Prostate gland (tissue), 2 donors: Measurements from ENCODE around the gene ECE1. TPM values are rescaled to one million over a fixed set of nuclear protein-coding genes. Genes with fewer than 3 reads are reported as not detected.

Source experiments
- DNase-seq: peaks from one replicate; pipeline ENCODE4 v3.0.0-alpha.2; 2019; ENCODE audit warnings: low spot score
- H3K27ac ChIP-seq, 2 donors: fragments of 200-600 bp; sonication (generic); 2 replicates each; pipeline ENCODE4 v1.5.1; 2017 to 2019
- H3K27me3 ChIP-seq: fragments of 200-600 bp; sonication (generic); replicated peaks from 2 replicates; pipeline ENCODE4 v1.5.1; 2019; ENCODE audit not compliant: insufficient read depth
- H3K36me3 ChIP-seq, 2 donors: fragments of 200-600 bp; sonication (generic); 1 replicate in 1 of 2; 2 replicates in 1 of 2; pipeline versions ENCODE4 v1.5.1 to v1.8.1; 2017 to 2019
- H3K4me1 ChIP-seq: fragments of 200-600 bp; sonication (generic); replicated peaks from 2 replicates; pipeline ENCODE4 v1.5.1; 2019
- H3K4me3 ChIP-seq, 2 donors: fragments of 200-600 bp; sonication (generic); 2 replicates each; pipeline ENCODE4 v1.5.1; 2017 to 2019
- H3K9me3 ChIP-seq: fragments of 200-600 bp; sonication (generic); 2 replicates; pipeline ENCODE4 v1.5.1; 2017
- POLR2A ChIP-seq: fragments of 450-650 bp; IDR thresholded peaks from one replicate; pipeline ENCODE4 v1.6.1; 2016; ENCODE audit warnings: antibody characterized with exemption, mild to moderate bottlenecking
- POLR2AphosphoS5 ChIP-seq: sonication (generic); formaldehyde crosslinking; IDR thresholded peaks from one replicate; pipeline ENCODE4 v1.6.1; 2017; ENCODE audit warnings: antibody characterized with exemption
- WGBS: methylation state at CpG from one replicate; pipeline ENCODE4 v1.1.5; 2018; 5-methylcytosine and 5-hydroxymethylcytosine counted together
- intact Hi-C: fragments of 100-400 bp; cut with DNase I; formaldehyde crosslinking; loops from one replicate; pipeline ENCODE4 v1.14.2; 2022
- total RNA-seq, 2 donors: library from RNA; depleted of rRNA; stranded (reverse); fragments of >200 nt; gene quantifications; one replicate each; pipeline ENCODE4 v1.1.0, GENCODE V29; 2016
- TF ChIP-seq, protein P1 (sequence below), 4 experiments: fragments of 200-600 bp in 2 of 4; fragments of 450-650 bp in 2 of 4; sonication (generic) in 2 of 4; IDR thresholded peaks; 1 replicate in 3 of 4; 2 replicates in 1 of 4; pipeline ENCODE4 v1.5.1; 2016 to 2019; ENCODE audit warnings: antibody characterized with exemption in 4 of 4, mild to moderate bottlenecking in 2 of 4, moderate library complexity in 2 of 4

The ECE1 gene
- total RNA-seq, 2 donors from 2014 or later: 113 to 146 TPM

DNA sequence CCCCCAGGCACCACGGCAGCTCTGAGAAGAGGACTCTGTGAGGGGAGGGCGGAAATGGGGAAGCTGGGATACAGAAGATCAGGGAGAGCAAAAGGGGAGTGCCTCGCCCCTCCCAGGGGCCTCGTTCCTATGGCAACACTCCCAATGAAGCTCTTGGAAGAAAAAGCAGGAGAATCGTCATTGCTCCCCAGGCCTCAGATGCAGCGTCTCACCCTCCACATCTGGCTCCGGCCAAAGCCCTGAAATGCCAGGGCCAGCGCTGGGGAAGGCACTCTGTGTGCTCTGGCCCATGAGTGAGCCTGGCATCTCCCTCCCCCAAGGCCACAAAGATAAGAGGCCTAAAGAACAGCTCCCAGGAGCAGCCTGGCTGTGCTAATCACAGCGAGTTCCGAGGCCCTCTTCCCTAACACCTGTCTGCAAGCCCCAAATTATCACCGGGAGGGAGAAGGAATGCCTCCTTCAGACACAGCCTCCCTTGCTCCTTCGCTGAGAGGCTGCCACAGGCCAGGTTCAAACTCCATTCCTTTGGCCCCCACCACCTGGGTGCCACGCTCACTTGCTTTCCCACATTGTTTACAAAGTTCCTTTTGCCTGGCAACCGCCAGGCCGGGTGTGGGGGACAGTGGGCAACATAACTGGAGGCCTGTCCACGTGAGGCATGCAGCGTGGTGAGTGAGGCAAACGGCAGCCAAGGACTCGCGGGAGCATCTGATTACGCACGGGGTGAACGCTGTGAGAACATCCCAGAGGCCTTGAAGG is 27.8 kb downstream of the ECE1 start:
- peak; percentile 33 for DNase-seq
- no peaks in the 10 kb centered on the region for H3K36me3 ChIP-seq
- H3K27ac ChIP-seq: peak overlapping the region; percentile 73 to 84
- peaks cover 11% of the 10 kb centered on the region for H3K4me1 ChIP-seq
- no peaks in the 10 kb centered on the region for H3K9me3 ChIP-seq
- no peak for TF ChIP-seq POLR2A
- TF ChIP-seq POLR2AphosphoS5: peak; percentile 59
- TF ChIP-seq, protein P1, sequence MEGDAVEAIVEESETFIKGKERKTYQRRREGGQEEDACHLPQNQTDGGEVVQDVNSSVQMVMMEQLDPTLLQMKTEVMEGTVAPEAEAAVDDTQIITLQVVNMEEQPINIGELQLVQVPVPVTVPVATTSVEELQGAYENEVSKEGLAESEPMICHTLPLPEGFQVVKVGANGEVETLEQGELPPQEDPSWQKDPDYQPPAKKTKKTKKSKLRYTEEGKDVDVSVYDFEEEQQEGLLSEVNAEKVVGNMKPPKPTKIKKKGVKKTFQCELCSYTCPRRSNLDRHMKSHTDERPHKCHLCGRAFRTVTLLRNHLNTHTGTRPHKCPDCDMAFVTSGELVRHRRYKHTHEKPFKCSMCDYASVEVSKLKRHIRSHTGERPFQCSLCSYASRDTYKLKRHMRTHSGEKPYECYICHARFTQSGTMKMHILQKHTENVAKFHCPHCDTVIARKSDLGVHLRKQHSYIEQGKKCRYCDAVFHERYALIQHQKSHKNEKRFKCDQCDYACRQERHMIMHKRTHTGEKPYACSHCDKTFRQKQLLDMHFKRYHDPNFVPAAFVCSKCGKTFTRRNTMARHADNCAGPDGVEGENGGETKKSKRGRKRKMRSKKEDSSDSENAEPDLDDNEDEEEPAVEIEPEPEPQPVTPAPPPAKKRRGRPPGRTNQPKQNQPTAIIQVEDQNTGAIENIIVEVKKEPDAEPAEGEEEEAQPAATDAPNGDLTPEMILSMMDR (IDR thresholded peaks at IDR 0.05): peak in 1 of 4 experiments; percentile 4
- H3K4me3 ChIP-seq: no peak overlapping the region
- intact Hi-C loops: loop anchor here (5.0 kb wide), 1 partner anchor 80 kb away; no protein-coding TSS in a partner anchor
- H3K27me3 ChIP-seq: no peaks in the 10 kb centered on the region
- 42% methylated on average over 23 of the region's 23 CpGs for WGBS

DNA sequence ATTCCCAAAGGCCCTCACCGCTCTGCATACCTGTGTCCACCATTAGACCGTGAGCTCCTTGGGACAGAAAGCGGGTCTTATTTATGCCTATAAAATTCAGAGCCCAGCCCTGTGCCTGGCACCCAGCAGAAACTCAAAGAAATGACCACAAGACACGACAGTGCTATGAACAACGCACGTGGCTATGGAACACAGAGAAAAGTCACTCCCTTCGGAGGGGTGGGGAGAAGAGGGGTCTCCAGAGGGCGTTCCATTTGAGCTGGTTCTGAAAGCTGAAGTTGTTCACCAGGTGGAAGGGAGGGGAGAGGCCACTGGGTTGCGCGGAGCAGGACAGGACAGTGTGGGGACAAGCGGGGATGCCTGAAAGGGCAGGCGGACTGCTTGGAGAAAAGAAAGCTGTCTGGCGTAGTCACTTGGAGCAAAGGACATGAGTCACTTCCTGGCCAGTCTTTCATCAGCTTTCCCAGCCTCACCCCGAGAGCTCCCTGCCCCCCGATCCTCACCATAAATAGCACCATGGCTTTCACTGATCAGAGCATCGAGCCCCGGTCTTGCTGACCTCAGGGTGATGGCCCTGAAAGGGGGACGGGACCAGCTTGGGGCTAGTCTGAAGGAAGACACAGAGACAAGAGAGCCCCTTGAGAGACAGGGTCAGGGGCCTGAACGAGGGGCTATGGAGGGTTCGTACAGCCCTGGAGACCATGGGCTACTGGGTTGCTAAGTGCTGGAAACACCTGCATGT is 28.5 kb downstream of the ECE1 start:
- no peak for TF ChIP-seq POLR2A
- no peak for TF ChIP-seq POLR2AphosphoS5
- TF ChIP-seq, protein P1 (IDR thresholded peaks at IDR 0.05): no peak
- H3K4me3 ChIP-seq: no peak overlapping the region
- no peaks in the 10 kb centered on the region for H3K9me3 ChIP-seq
- DNase-seq: no peak
- peaks cover 11% of the 10 kb centered on the region for H3K4me1 ChIP-seq
- H3K27ac ChIP-seq: peak overlapping the region; percentile 73 to 84
- peaks cover 0 to 7% of the 10 kb centered on the region in 2 donors for H3K36me3 ChIP-seq
- H3K27me3 ChIP-seq: no peaks in the 10 kb centered on the region
- intact Hi-C loops: loop anchor here (5.0 kb wide), 1 partner anchor 81 kb away; no protein-coding TSS in a partner anchor
- WGBS: 66% methylated on average over 20 of the region's 20 CpGs

DNA sequence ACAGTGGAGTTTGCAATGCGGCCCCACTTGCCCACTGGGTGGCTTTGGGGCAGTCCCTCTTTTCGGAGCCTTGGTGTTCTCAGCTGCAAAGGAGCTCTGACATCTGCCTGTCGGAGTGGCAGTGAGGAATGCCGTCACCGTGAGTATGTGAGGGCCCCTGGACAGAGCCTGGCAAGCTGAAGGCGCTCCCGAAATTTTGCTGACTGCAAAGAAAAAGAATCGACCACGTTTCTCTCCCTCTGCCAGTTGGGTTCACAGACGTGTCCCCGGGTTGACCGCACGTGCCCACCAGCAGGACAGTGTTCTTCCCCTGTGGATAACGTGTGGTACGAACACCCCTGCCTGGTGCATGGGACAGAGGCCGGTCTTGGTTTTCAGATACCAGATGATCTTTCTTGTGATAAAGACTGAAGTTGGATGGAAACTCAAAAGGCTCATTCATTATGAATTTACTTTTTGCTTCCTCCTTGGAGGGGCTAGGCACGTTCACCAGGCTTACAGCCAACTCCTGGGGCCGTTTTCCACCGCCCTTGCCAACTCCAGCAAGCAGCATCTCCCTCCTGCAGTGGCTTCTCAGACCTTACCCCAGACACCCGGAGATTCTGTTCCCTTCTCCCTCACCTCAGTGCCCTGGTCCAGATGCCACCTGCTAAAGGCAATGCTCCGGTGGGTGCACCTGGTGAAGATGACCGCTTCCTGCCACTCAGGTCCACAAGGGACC is 29.7 kb downstream of the ECE1 start:
- Histone ChIP-seq H3K9me3 (no peaks in the 10 kb centered on the region), H3K27me3 (no peaks in the 10 kb centered on the region), H3K27ac (peak overlapping the region in 1 of 2 donors; percentile 73), H3K4me1 (peaks cover 11% of the 10 kb centered on the region), H3K4me3 (no peak overlapping the region), H3K36me3 (peaks cover 0 to 7% of the 10 kb centered on the region in 2 donors)
- 54% methylated on average over 22 of the region's 22 CpGs for WGBS
- no peak for DNase-seq
- intact Hi-C loops: loop anchor here (5.0 kb wide), 1 partner anchor 82 kb away; no protein-coding TSS in a partner anchor
- TF ChIP-seq POLR2A: no peak

DNA sequence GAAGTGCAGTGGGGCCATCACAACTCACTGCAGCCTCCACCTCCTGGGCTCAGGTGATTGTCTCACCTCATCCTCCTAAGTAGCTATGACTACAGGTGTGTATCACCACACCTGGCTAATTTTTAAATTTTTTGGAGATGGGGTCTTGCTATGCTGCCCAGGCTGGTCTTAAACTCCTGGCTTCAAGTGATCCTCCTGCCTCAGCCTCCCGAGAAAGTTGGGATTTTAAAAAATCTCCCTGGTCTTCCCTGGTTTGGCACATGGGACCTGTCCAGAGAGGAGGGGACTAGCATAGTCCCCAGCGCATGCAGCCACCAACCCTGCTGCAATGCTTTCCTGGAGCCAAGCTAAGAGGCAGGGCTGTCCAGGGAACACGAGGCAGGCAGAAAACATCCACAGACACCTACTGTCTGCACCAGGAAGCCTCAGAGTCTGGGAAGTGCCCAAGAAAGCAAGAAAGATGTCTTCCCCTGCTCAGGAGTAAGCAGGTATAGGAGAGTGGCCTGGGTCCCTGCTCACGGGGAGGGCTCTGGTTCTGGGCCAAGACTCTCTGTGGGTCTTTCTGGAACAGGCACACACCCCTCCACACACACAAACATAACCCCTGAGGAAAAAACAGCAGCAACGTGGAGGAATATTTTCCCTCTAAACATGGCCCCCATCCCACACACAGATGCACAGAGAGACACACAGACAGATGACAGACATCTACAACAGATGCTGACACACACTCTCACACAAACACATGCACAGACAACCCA is 30.8 kb downstream of the ECE1 start:
- Histone ChIP-seq H3K4me3 (no peak overlapping the region), H3K9me3 (no peaks in the 10 kb centered on the region), H3K27me3 (no peaks in the 10 kb centered on the region), H3K4me1 (peaks cover 11% of the 10 kb centered on the region), H3K36me3 (peaks cover 0 to 7% of the 10 kb centered on the region in 2 donors), H3K27ac (peak overlapping the region in 1 of 2 donors; percentile 73)
- TF ChIP-seq POLR2AphosphoS5 (no peak), POLR2A (no peak)
- TF ChIP-seq, protein P1 (IDR thresholded peaks at IDR 0.05): no peak
- 73% methylated on average over 5 of the region's 5 CpGs for WGBS
- intact Hi-C loops: loop anchor here (5.0 to 10.0 kb wide), 2 partner anchors 83 to 395 kb away; no protein-coding TSS in a partner anchor
- DNase-seq: no peak
